NT2/D1 (cell line): ENCODE data around the gene CD200R1L.

Experiments used
- SUZ12 ChIP-seq: IDR thresholded peaks from 2 replicates; pipeline ENCODE4 v1.6.1; 2011; ENCODE audit not compliant: insufficient read length, insufficient read depth; ENCODE audit errors: extremely low read depth
- YY1 ChIP-seq: IDR thresholded peaks from 2 replicates; pipeline ENCODE4 v1.6.1; 2011; ENCODE audit not compliant: insufficient read length, insufficient read depth
- ZNF274 ChIP-seq: IDR thresholded peaks from 2 replicates; pipeline ENCODE4 v1.6.1; 2011; ENCODE audit warnings: mild to moderate bottlenecking, low read depth, low read length

DNA sequence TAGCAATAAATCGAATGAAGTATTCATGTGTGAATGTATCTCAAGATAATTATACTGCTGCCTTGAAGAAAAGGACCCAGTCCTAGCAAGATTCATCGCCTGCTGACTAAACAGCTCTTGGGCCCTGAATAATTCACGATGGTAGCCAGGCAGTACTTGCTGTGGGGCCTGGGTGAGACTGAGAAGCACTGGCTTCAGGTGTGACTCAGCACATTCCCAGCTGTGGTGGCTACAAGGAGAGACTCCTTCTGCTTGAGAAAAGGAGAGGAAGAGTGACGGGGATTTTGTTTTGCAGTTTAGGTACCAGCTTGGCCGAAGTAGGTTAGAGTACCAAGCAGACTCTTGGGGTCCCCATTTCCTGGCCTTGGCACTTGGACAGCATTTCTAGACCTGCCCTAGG lies 47.6 kb upstream of the CD200R1L start:
- TF ChIP-seq YY1 (no peak), ZNF274 (no peak), SUZ12 (no peak)
